Pancreas (tissue), 10 donors: ENCODE data around the gene ZNF597. TPM values are rescaled to one million over a fixed set of nuclear protein-coding genes. Genes with fewer than 3 reads are reported as not detected.

Experiments used
- ATAC-seq, 4 donors: fragments of 200-7000 bp; cut with Tn5 transposase; one replicate each; pipeline versions ENCODE4 v1.8.0 to v1.9.1; 2020; ENCODE audit warnings: mild to moderate bottlenecking in 4 of 4, moderate library complexity in 4 of 4
- DNase-seq, 6 donors: peaks; one replicate each; pipeline ENCODE4 v3.0.0-alpha.2; 2020
- FAIRE-seq: peaks from 2 replicates; lab custom pipeline; 2012; peaks lifted over from hg19 to GRCh38; lab: Jason Lieb, UNC
- H3K27ac ChIP-seq, 4 donors: fragments of 200-600 bp; sonication (generic); 1 replicate in 3 of 4; 2 replicates in 1 of 4; pipeline versions ENCODE4 v1.5.0 to v1.8.0; 2020
- H3K27me3 ChIP-seq, 4 donors: fragments of 200-600 bp; one replicate each; pipeline ENCODE4 v1.8.0; 2021
- H3K36me3 ChIP-seq, 3 donors: fragments of 200-600 bp; sonication (generic) in 1 of 3; one replicate each; pipeline versions ENCODE4 v1.5.0 to v1.8.0; 2020 to 2021
- H3K4me1 ChIP-seq, 3 donors: fragments of 200-600 bp; one replicate each; pipeline ENCODE4 v1.8.0; 2021
- H3K4me3 ChIP-seq, 4 donors: fragments of 200-600 bp; sonication (generic) in 2 of 4; one replicate each; pipeline versions ENCODE4 v1.5.0 to v1.8.0; 2020 to 2021
- H3K9me3 ChIP-seq, 4 donors: fragments of 200-600 bp; one replicate each; pipeline ENCODE4 v1.8.0; 2021
- WGBS, 2 donors: extraction: QIAGEN DNeasy Blood & Tissue Kit; methylation state at CpG; one replicate each; pipeline ENCODE4 v1.1.7; 2013; 5-methylcytosine and 5-hydroxymethylcytosine counted together
- intact Hi-C, 3 donors: fragments of 100-400 bp; cut with DNase I; formaldehyde crosslinking; loops; one replicate each; pipeline versions ENCODE4 v1.11.1 to v1.14.2; 2022
- polyA plus RNA-seq, 2 donors: library from polyadenylated mRNA; stranded (reverse); fragments of 200-250 nt; gene quantifications; one replicate each; pipeline ENCODE4 v1.2.3, GENCODE V29; 2013
- total RNA-seq, 6 donors: library from RNA; stranded (reverse); fragmentation: NEBNext Ultra II Directional in 4 of 6; extraction: Animal tissue kit (Norgen Biotek cat#: 25700) in 4 of 6; gene quantifications; one replicate each; pipeline versions ENCODE4 v1.2.1 to v1.2.4, GENCODE V29; 2021 to 2023
- TF ChIP-seq, protein P1 (sequence below), 4 donors: fragments of 200-600 bp; sonication (generic) in 3 of 4; IDR thresholded peaks; one replicate each; pipeline versions ENCODE4 v1.5.0 to v1.8.0; 2021; ENCODE audit warnings: antibody characterized with exemption in 4 of 4
- donor health status: healthy with polysubstance abuse.
- donor health status: DM: no; HTN: no; CAD: no; lungs with moderate emphysema.
- donor health status: DM: no; HTN: no; CAD: no.
- donor health status: control.
- donor health status: control.
- donor health status: Bipolar disorder and iron deficiency.
- donor health status: DM: yes; HTN: yes; CAD: no.
- donor health status: DM: no; HTN: no; CAD: no.
- donor health status: DM: no; HTN: no; CAD: no.
- donor health status: DM: yes; HTN: yes; CAD: no.

The ZNF597 gene
- total and polyA plus RNA-seq, 8 donors = 0.53 to 1.6 (median 0.92) TPM

DNA sequence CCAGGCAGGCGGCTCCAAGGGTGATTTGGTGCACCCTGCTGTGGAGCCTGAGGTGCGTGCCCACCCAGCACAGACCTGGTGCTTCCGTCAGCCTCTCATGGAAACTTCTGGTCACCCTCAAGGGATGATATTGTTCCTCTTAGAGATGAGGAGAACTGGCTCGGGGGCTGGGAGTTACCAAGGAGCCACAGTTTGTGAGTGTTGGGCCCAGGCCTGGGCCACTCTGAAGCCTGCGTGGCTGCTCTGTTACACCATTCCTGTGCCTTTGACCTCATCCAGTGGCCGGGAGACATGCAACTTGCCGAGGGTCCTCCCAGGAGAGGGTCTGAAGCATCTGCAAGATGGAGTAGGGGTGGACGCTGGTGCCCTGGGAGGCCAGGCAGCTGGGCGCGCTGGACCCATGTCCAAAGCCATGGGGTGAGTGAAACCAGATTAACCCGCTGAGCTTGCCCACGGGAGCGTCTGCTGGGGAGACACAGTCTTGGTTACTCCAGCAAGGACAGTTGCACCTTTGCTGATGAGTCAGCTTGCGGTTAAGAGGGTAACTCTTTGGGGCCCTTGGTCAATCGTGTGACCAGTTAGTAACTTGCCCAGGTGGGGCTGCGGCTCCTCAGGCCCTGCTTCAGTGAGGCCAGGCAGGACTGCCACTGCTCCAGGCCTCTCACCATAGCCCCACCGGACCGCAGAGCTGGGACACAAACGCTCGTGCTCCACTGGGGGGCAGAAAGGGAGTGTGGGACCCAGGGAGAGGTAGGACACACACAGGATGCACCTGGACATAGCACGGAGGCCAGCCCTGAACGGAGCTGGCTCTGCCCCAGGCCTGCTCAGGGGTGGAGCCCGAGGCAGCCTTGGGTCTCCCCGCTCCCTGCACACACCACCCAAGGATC is 44.5 kb upstream of the ZNF597 start:
- H3K4me1 ChIP-seq = no peaks in the 10 kb centered on the region
- ATAC-seq = peak in 1 of 4 donors; percentile 13
- H3K36me3 ChIP-seq = peaks cover 4 to 39% (median 18%) of the 10 kb centered on the region in 3 donors
- intact Hi-C loops = no loop called here
- WGBS, 2 donors = 89 to 91% methylated on average over 24 of the region's 24 CpGs
- no peaks in the 10 kb centered on the region for H3K27me3 ChIP-seq
- no peak overlapping the region for H3K4me3 ChIP-seq
- TF ChIP-seq, protein P1, sequence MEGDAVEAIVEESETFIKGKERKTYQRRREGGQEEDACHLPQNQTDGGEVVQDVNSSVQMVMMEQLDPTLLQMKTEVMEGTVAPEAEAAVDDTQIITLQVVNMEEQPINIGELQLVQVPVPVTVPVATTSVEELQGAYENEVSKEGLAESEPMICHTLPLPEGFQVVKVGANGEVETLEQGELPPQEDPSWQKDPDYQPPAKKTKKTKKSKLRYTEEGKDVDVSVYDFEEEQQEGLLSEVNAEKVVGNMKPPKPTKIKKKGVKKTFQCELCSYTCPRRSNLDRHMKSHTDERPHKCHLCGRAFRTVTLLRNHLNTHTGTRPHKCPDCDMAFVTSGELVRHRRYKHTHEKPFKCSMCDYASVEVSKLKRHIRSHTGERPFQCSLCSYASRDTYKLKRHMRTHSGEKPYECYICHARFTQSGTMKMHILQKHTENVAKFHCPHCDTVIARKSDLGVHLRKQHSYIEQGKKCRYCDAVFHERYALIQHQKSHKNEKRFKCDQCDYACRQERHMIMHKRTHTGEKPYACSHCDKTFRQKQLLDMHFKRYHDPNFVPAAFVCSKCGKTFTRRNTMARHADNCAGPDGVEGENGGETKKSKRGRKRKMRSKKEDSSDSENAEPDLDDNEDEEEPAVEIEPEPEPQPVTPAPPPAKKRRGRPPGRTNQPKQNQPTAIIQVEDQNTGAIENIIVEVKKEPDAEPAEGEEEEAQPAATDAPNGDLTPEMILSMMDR (IDR thresholded peaks at IDR 0.05) = no peak
- no peak for FAIRE-seq
- peak in 1 of 6 donors; percentile 53 for DNase-seq
- no peaks in the 10 kb centered on the region for H3K9me3 ChIP-seq
- no peak overlapping the region for H3K27ac ChIP-seq

DNA sequence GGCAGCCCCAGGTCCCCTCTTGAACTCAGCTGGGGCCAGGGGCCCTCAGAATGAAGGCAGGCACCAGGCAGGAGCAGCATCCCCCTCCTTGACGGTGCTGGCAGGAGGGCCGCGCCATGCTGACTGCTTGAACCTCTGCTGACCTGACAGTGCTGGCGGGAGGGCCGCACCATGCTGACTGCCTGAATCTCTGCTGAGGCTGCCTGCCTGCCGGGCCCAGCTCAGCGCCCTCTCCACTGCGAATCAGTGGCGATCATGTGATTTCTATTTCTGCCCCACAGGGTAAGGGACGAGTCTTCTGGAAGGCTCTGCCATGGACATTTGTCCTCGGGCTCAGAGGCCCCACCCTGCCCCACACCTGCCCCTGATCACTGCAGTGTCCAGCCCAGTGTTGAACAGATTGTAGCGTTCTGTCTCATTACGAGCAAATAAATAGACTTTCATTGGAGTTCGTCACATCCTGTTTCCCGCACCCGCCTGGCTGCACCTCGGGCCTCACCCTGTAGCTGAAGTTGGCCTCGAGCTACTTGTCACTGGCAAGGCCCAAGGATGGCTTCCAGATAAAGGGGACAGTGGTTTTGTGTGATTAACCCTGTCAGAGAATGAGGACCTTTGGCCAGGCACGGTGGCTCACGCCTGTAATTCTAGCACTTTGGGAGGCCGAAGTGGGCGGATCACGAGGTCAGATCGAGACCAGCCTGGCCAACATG is 43.4 kb upstream of the ZNF597 start:
- peaks cover 4 to 50% (median 21%) of the 10 kb centered on the region in 3 donors for H3K36me3 ChIP-seq

GRCh38 chr16:3485821-3486505 is 42.7 kb upstream of the ZNF597 start:
- WGBS, 2 donors = 95% methylated on average over 19 to 20 of the region's 20 CpGs
- FAIRE-seq (no peak), DNase-seq (peak in 1 of 6 donors; percentile 64), ATAC-seq (no peak)
- Histone ChIP-seq H3K9me3 (no peaks in the 10 kb centered on the region), H3K4me3 (no peak overlapping the region), H3K27me3 (no peaks in the 10 kb centered on the region), H3K4me1 (no peaks in the 10 kb centered on the region), H3K27ac (no peak overlapping the region), H3K36me3 (peaks cover 4 to 52% (median 21%) of the 10 kb centered on the region in 3 donors)
- intact Hi-C loops = no loop called here
- TF ChIP-seq, protein P1 (IDR thresholded peaks at IDR 0.05) = no peak

More for the DNA sequence above, 43.4 kb upstream of the ZNF597 start:
- H3K27ac ChIP-seq = no peak overlapping the region
- H3K9me3 ChIP-seq = no peaks in the 10 kb centered on the region
- H3K4me1 ChIP-seq = no peaks in the 10 kb centered on the region
- intact Hi-C loops = no loop called here
- no peak for FAIRE-seq
- 93 to 94% methylated on average over 24 of the region's 24 CpGs for WGBS, 2 donors
- peak in 1 of 6 donors; percentile 41 for DNase-seq
- TF ChIP-seq, protein P1 (IDR thresholded peaks at IDR 0.05) = no peak
- no peak for ATAC-seq
- no peak overlapping the region for H3K4me3 ChIP-seq
- no peaks in the 10 kb centered on the region for H3K27me3 ChIP-seq

GRCh38 chr16:3485097-3485745 is 41.9 kb upstream of the ZNF597 start:
- peaks cover 4 to 52% (median 21%) of the 10 kb centered on the region in 3 donors for H3K36me3 ChIP-seq
- no peaks in the 10 kb centered on the region for H3K27me3 ChIP-seq
- FAIRE-seq = no peak
- no peaks in the 10 kb centered on the region for H3K4me1 ChIP-seq
- no peak for ATAC-seq
- TF ChIP-seq, protein P1 (IDR thresholded peaks at IDR 0.05) = no peak
- H3K27ac ChIP-seq = no peak overlapping the region
- WGBS, 2 donors = 86 to 88% methylated on average over 15 of the region's 15 CpGs
- no peak overlapping the region for H3K4me3 ChIP-seq
- intact Hi-C loops = no loop called here
- peak in 1 of 6 donors; percentile 41 for DNase-seq
- H3K9me3 ChIP-seq = no peaks in the 10 kb centered on the region
